ENCODE data around the gene ADA.

The ADA gene

DNA sequence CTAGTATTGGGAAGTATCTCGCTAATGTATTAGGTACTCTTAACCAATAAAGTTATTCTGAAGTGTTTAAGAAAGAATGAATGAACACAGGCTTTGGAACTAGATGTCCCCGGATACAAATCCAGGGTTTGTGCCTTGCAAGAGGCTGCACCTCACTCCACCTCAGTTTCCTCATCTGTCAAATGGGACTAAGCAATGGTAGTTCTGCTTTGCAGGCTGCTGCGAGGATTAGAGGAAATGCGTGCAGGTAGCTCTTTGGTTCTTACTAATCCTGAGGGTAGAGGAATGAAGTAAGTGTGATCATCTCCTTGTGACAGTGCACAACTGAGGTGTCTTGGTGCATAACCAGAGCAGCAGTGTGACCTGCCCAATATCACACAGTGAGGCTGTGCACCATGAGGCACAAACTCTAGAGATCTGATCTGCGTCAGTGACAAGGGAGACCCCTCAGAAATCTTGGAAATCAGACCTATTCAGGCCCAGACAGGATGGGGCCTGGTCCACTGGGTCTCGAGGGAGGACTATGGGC is 26.7 kb downstream of the ADA start:
- H4K8ac ChIP-seq (ENCODE audit: low read depth, low read length): no peak overlapping the region
- no peak overlapping the region for H3K27ac ChIP-seq (replicated peaks; ENCODE audit: low read length)
- H3K14ac ChIP-seq (ENCODE audit: low read length): no peak overlapping the region
- no peak overlapping the region for H4K91ac ChIP-seq (ENCODE audit: low read depth, low read length, poor library complexity)
- H2BK12ac ChIP-seq (ENCODE audit: low read length): no peak overlapping the region
- no peak overlapping the region for H2AFZ ChIP-seq (ENCODE audit: low read length)
- no peak overlapping the region for H3K9ac ChIP-seq (ENCODE audit: low read depth, low read length, poor library complexity)
- WGBS, 2 donors (ENCODE audit: extremely low coverage in 2 of 2, insufficient read length in 2 of 2, insufficient replicate concordance in 1 of 2): no CpG with 5 or more reads among the region's 6 CpGs
- H3K4ac ChIP-seq (ENCODE audit: low read length): no peak overlapping the region
- peaks cover 35 to 85% of the 10 kb centered on the region in 2 donors for H3K36me3 ChIP-seq (replicated peaks in 1 of 2; ENCODE audit: control insufficient read depth in 2 of 2, insufficient read depth in 2 of 2, low read length in 2 of 2)
- no peaks in the 10 kb centered on the region for H3K79me1 ChIP-seq (ENCODE audit: low read depth, low read length)
- no peak overlapping the region for H3K23ac ChIP-seq (ENCODE audit: low read depth, low read length, poor library complexity)
- no peak overlapping the region for H2BK120ac ChIP-seq (ENCODE audit: low read depth, low read length)
- peaks cover 0 to 3% (median 0%) of the 10 kb centered on the region in 3 experiments for H3K27me3 ChIP-seq (ENCODE audit: control insufficient read depth in 3 of 3, insufficient read depth in 3 of 3, low read depth in 1 of 3, low read length in 3 of 3)
- H2AK5ac ChIP-seq (ENCODE audit: low read depth, low read length): no peak overlapping the region
- no peak for DNase-seq (ENCODE audit: low spot score)
- H2BK5ac ChIP-seq (ENCODE audit: low read length): no peak overlapping the region
- H3K4me1 ChIP-seq (ENCODE audit: control insufficient read depth in 2 of 2, insufficient read depth in 1 of 2, low read depth in 1 of 2, low read length in 2 of 2): no peaks in the 10 kb centered on the region
- H3K18ac ChIP-seq (ENCODE audit: low read length): no peak overlapping the region
- H3K4me2 ChIP-seq (ENCODE audit: insufficient read depth, low read length, poor library complexity, severe bottlenecking): no peak overlapping the region
- peaks cover 7 to 21% of the 10 kb centered on the region in 2 donors for H3K9me3 ChIP-seq (replicated peaks in 1 of 2; ENCODE audit: control insufficient read depth in 2 of 2, insufficient read depth in 1 of 2, low read depth in 1 of 2, low read length in 2 of 2)
- no peak overlapping the region for H2BK15ac ChIP-seq (ENCODE audit: low read length)
- H3K4me3 ChIP-seq (ENCODE audit: low read length in 2 of 2): no peak overlapping the region

DNA sequence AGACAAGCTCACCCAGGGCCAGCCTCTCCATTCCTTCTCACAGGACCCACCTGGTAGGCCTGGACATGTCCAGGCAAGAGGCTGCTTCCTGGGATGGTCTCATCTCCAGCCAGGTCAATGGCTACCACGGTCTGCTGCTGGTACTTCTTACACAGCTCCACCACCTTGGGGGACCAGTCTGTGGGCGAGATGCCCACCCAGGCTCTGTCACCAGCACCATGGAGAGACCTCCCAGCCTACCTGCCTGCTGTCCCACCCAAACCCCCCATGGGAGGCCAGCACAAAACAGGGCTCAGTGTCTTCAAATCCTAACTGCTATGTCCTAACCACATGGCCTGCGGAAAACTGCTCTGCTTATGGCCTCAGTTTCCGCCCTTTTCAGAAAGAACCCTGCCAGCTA is 27.3 kb downstream of the ADA start:
- no peak overlapping the region for H4K8ac ChIP-seq (ENCODE audit: low read depth, low read length)
- no peak overlapping the region for H3K27ac ChIP-seq (replicated peaks; ENCODE audit: low read length)
- H3K36me3 ChIP-seq (replicated peaks in 1 of 2; ENCODE audit: control insufficient read depth in 2 of 2, insufficient read depth in 2 of 2, low read length in 2 of 2): peaks cover 38 to 89% of the 10 kb centered on the region in 2 donors
- H3K4me1 ChIP-seq (ENCODE audit: control insufficient read depth in 2 of 2, insufficient read depth in 1 of 2, low read depth in 1 of 2, low read length in 2 of 2): no peaks in the 10 kb centered on the region
- H3K79me1 ChIP-seq (ENCODE audit: low read depth, low read length): no peaks in the 10 kb centered on the region
- peaks cover 7 to 21% of the 10 kb centered on the region in 2 donors for H3K9me3 ChIP-seq (replicated peaks in 1 of 2; ENCODE audit: control insufficient read depth in 2 of 2, insufficient read depth in 1 of 2, low read depth in 1 of 2, low read length in 2 of 2)
- no peak overlapping the region for H3K18ac ChIP-seq (ENCODE audit: low read length)
- no peak for DNase-seq (ENCODE audit: low spot score)
- no peak overlapping the region for H3K4ac ChIP-seq (ENCODE audit: low read length)
- peak overlapping the region in 1 of 2 donors; percentile 10 for H3K4me3 ChIP-seq (ENCODE audit: low read length in 2 of 2)
- H2BK120ac ChIP-seq (ENCODE audit: low read depth, low read length): no peak overlapping the region
- H2AFZ ChIP-seq (ENCODE audit: low read length): no peak overlapping the region
- no peak overlapping the region for H3K9ac ChIP-seq (ENCODE audit: low read depth, low read length, poor library complexity)
- no peak overlapping the region for H3K4me2 ChIP-seq (ENCODE audit: insufficient read depth, low read length, poor library complexity, severe bottlenecking)
- H3K23ac ChIP-seq (ENCODE audit: low read depth, low read length, poor library complexity): peak overlapping the region; percentile 46
- H2BK5ac ChIP-seq (ENCODE audit: low read length): no peak overlapping the region
- no peak overlapping the region for H2BK12ac ChIP-seq (ENCODE audit: low read length)
- H3K14ac ChIP-seq (ENCODE audit: low read length): no peak overlapping the region
- no CpG with 5 or more reads among the region's 4 CpGs for WGBS, 2 donors (ENCODE audit: extremely low coverage in 2 of 2, insufficient read length in 2 of 2, insufficient replicate concordance in 1 of 2)
- H4K91ac ChIP-seq (ENCODE audit: low read depth, low read length, poor library complexity): no peak overlapping the region
- peaks cover 0 to 3% (median 0%) of the 10 kb centered on the region in 3 experiments for H3K27me3 ChIP-seq (ENCODE audit: control insufficient read depth in 3 of 3, insufficient read depth in 3 of 3, low read depth in 1 of 3, low read length in 3 of 3)
- H2AK5ac ChIP-seq (ENCODE audit: low read depth, low read length): no peak overlapping the region
- H2BK15ac ChIP-seq (ENCODE audit: low read length): no peak overlapping the region

DNA sequence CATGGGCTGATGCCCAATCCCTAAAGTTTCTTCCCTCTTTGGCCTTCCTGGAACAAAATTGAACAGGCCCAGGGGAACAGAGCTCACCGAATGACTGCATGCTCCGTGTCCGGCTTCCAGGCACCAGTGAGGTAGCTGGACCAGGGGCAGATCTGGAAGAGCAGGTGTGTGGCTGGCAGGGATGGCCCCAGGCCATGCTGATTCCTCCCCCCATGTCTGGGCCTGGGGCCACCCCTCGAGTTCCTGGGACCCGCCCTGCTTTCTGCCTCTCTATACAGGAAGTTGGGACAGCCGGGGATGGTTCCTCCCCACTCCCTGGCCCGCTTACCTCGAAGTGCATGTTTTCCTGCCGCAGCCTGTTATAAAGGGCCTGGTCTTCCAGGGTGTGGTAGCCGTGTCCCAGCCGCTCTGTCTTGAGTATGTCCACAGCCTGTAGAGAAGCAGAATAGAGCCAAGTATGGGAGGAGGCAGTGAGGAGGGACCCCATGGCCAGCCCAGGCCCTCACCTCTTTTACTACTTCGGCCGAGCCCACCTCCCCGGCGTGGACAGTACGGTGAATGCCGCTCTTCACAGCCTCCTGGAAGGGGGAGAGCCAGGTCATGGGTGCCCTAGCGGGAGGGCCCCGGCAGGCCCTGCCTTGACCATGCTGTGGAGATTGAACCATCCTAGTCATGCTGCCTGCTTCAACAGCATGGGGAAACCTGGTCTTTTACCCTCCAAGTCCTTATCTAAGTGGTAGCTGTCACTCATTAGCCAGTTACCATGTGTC is 28.8 kb downstream of the ADA start:
- Histone ChIP-seq H3K9ac (ENCODE audit: low read depth, low read length, poor library complexity) (no peak overlapping the region), H3K23ac (ENCODE audit: low read depth, low read length, poor library complexity) (no peak overlapping the region), H2BK5ac (ENCODE audit: low read length) (no peak overlapping the region), H3K27ac (replicated peaks; ENCODE audit: low read length) (no peak overlapping the region), H3K27me3 (ENCODE audit: control insufficient read depth in 3 of 3, insufficient read depth in 3 of 3, low read depth in 1 of 3, low read length in 3 of 3) (peaks cover 0 to 3% (median 0%) of the 10 kb centered on the region in 3 experiments), H3K18ac (ENCODE audit: low read length) (no peak overlapping the region), H3K4me1 (ENCODE audit: control insufficient read depth in 2 of 2, insufficient read depth in 1 of 2, low read depth in 1 of 2, low read length in 2 of 2) (no peaks in the 10 kb centered on the region), H3K4me3 (ENCODE audit: low read length in 2 of 2) (no peak overlapping the region), H3K36me3 (replicated peaks in 1 of 2; ENCODE audit: control insufficient read depth in 2 of 2, insufficient read depth in 2 of 2, low read length in 2 of 2) (peaks cover 36 to 91% of the 10 kb centered on the region in 2 donors), H2AK5ac (ENCODE audit: low read depth, low read length) (no peak overlapping the region), H3K14ac (ENCODE audit: low read length) (no peak overlapping the region), H2BK12ac (ENCODE audit: low read length) (no peak overlapping the region), H2BK120ac (ENCODE audit: low read depth, low read length) (no peak overlapping the region), H3K9me3 (replicated peaks in 1 of 2; ENCODE audit: control insufficient read depth in 2 of 2, insufficient read depth in 1 of 2, low read depth in 1 of 2, low read length in 2 of 2) (peaks cover 7 to 21% of the 10 kb centered on the region in 2 donors), H2BK15ac (ENCODE audit: low read length) (no peak overlapping the region), H2AFZ (ENCODE audit: low read length) (no peak overlapping the region), H3K79me1 (ENCODE audit: low read depth, low read length) (no peaks in the 10 kb centered on the region), H3K4ac (ENCODE audit: low read length) (no peak overlapping the region), H4K8ac (ENCODE audit: low read depth, low read length) (no peak overlapping the region), H4K91ac (ENCODE audit: low read depth, low read length, poor library complexity) (no peak overlapping the region), H3K4me2 (ENCODE audit: insufficient read depth, low read length, poor library complexity, severe bottlenecking) (no peak overlapping the region)
- WGBS, 2 donors (ENCODE audit: extremely low coverage in 2 of 2, insufficient read length in 2 of 2, insufficient replicate concordance in 1 of 2): no CpG with 5 or more reads among the region's 19 CpGs
- no peak for DNase-seq (ENCODE audit: low spot score)

DNA sequence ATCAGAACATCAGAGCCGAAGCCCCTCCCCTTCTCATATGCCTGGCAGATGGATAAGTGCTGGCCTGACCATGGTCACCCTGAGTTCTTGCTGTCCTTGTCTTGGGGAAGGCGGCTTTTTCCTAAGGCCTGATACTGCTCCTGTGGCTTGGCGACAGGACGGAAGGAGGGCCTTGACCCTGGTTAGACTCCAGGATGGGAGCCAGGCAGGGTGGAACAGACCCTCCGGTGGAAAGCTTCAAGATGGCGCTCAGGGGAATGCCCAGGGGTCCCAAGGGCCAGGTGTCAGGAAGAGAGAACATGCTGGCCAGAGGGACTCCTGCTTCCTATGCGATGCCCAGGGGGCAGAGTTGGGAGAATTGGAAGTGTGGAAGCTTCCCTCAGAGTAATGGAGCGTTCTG is 29.6 kb downstream of the ADA start:
- Histone ChIP-seq H2BK12ac (ENCODE audit: low read length) (no peak overlapping the region), H3K23ac (ENCODE audit: low read depth, low read length, poor library complexity) (no peak overlapping the region), H3K4ac (ENCODE audit: low read length) (no peak overlapping the region), H3K79me1 (ENCODE audit: low read depth, low read length) (no peaks in the 10 kb centered on the region), H3K36me3 (replicated peaks in 1 of 2; ENCODE audit: control insufficient read depth in 2 of 2, insufficient read depth in 2 of 2, low read length in 2 of 2) (peaks cover 40 to 94% of the 10 kb centered on the region in 2 donors), H2BK5ac (ENCODE audit: low read length) (no peak overlapping the region), H2AFZ (ENCODE audit: low read length) (no peak overlapping the region), H4K8ac (ENCODE audit: low read depth, low read length) (no peak overlapping the region), H3K9me3 (replicated peaks in 1 of 2; ENCODE audit: control insufficient read depth in 2 of 2, insufficient read depth in 1 of 2, low read depth in 1 of 2, low read length in 2 of 2) (peaks cover 7 to 21% of the 10 kb centered on the region in 2 donors), H3K27ac (replicated peaks; ENCODE audit: low read length) (no peak overlapping the region), H3K18ac (ENCODE audit: low read length) (no peak overlapping the region), H3K4me3 (ENCODE audit: low read length in 2 of 2) (no peak overlapping the region), H3K14ac (ENCODE audit: low read length) (no peak overlapping the region), H2AK5ac (ENCODE audit: low read depth, low read length) (no peak overlapping the region), H4K91ac (ENCODE audit: low read depth, low read length, poor library complexity) (no peak overlapping the region), H2BK15ac (ENCODE audit: low read length) (no peak overlapping the region), H3K27me3 (ENCODE audit: control insufficient read depth in 3 of 3, insufficient read depth in 3 of 3, low read depth in 1 of 3, low read length in 3 of 3) (peaks cover 0 to 3% (median 0%) of the 10 kb centered on the region in 3 experiments), H3K4me1 (ENCODE audit: control insufficient read depth in 2 of 2, insufficient read depth in 1 of 2, low read depth in 1 of 2, low read length in 2 of 2) (no peaks in the 10 kb centered on the region), H3K9ac (ENCODE audit: low read depth, low read length, poor library complexity) (no peak overlapping the region), H2BK120ac (ENCODE audit: low read depth, low read length) (no peak overlapping the region), H3K4me2 (ENCODE audit: insufficient read depth, low read length, poor library complexity, severe bottlenecking) (no peak overlapping the region)
- DNase-seq (ENCODE audit: low spot score): no peak
- WGBS, 2 donors (ENCODE audit: extremely low coverage in 2 of 2, insufficient read length in 2 of 2, insufficient replicate concordance in 1 of 2): no CpG with 5 or more reads among the region's 8 CpGs

Measured in neuronal stem cell (in vitro differentiated cells).